ENCODE data around the gene RTN1.
A peak's percentile ranks its signal among the peaks of the same experiment; 100 is the strongest.
"Not testable (repeated sequence)": the region's sequence is repeated elsewhere in the genome, so short reads cannot be mapped to it uniquely, and the experiment has no call there.

The RTN1 gene

GRCh38 chr14:59698793-59699192, 171.8 kb downstream of the RTN1 start:
- peak in 1 of 2 experiments; percentile 10 for DNase-seq

GRCh38 chr14:59695198-59695597, 175.4 kb downstream of the RTN1 start:
- no peak for DNase-seq

- DNase-seq, result no peak
These were observed 179.3 kb downstream of the RTN1 start for GRCh38 chr14:59691266-59691665.

GRCh38 chr14:59690426-59690825, 180.2 kb downstream of the RTN1 start:
- DNase-seq, result no peak

GRCh38 chr14:59688224-59689170, 182.1 kb downstream of the RTN1 start:
- peak in 1 of 2 experiments; percentile 71 for DNase-seq

- no peak for DNase-seq
These were observed 182.9 kb downstream of the RTN1 start for GRCh38 chr14:59687663-59688062.

- DNase-seq, result no peak
These were observed 190.7 kb downstream of the RTN1 start for GRCh38 chr14:59679872-59680271.

- DNase-seq, result no peak
These were observed 192.2 kb downstream of the RTN1 start for GRCh38 chr14:59678352-59678751.

- no peak for DNase-seq
These were observed 192.8 kb downstream of the RTN1 start for GRCh38 chr14:59677771-59678231.

GRCh38 chr14:59675394-59675793, 195.2 kb downstream of the RTN1 start:
- DNase-seq, result no peak

GRCh38 chr14:59664741-59665140, 205.8 kb downstream of the RTN1 start:
- DNase-seq, result no peak

- DNase-seq, result no peak
These were observed 212.8 kb downstream of the RTN1 start for GRCh38 chr14:59657769-59658168.

GRCh38 chr14:59656473-59656872, 214.1 kb downstream of the RTN1 start:
- no peak for DNase-seq

GRCh38 chr14:59654131-59654530, 216.4 kb downstream of the RTN1 start:
- not testable (repeated sequence) for DNase-seq

- not testable (repeated sequence) for DNase-seq
These were observed 223.7 kb downstream of the RTN1 start for GRCh38 chr14:59646832-59647231.

- DNase-seq, result no peak
These were observed 231.7 kb downstream of the RTN1 start for GRCh38 chr14:59638885-59639284.

GRCh38 chr14:59634617-59635016, 236.0 kb downstream of the RTN1 start:
- no peak for DNase-seq

- DNase-seq, result no peak
These were observed 237.1 kb downstream of the RTN1 start for GRCh38 chr14:59633486-59633885.

GRCh38 chr14:59632381-59632780, 238.2 kb downstream of the RTN1 start:
- DNase-seq, result peak in 1 of 2 experiments; percentile 57

- peak in 1 of 2 experiments; percentile 29 for DNase-seq
These were observed 239.3 kb downstream of the RTN1 start for GRCh38 chr14:59631237-59631636.

- peak; percentile 21 to 80 for DNase-seq
These were observed 240.2 kb downstream of the RTN1 start for GRCh38 chr14:59630288-59630963.

- DNase-seq, result peak; percentile 3 to 28
These were observed 240.9 kb downstream of the RTN1 start for GRCh38 chr14:59629444-59630287.

GRCh38 chr14:59627011-59627520, 243.5 kb downstream of the RTN1 start:
- DNase-seq, result peak; percentile 13 to 26

Measured in NCI-H446 (cell line).